GM12874 (cell line): ENCODE data around the gene SLC38A8.

Experiments
- TF ChIP-seq, protein P1 (sequence below): IDR thresholded peaks from 2 replicates; pipeline ENCODE4 v1.5.1; 2011; ENCODE audit warnings: low read depth, mild to moderate bottlenecking, control low read depth, low read length, moderate library complexity; ENCODE audit not compliant: insufficient read depth

Gene SLC38A8

DNA sequence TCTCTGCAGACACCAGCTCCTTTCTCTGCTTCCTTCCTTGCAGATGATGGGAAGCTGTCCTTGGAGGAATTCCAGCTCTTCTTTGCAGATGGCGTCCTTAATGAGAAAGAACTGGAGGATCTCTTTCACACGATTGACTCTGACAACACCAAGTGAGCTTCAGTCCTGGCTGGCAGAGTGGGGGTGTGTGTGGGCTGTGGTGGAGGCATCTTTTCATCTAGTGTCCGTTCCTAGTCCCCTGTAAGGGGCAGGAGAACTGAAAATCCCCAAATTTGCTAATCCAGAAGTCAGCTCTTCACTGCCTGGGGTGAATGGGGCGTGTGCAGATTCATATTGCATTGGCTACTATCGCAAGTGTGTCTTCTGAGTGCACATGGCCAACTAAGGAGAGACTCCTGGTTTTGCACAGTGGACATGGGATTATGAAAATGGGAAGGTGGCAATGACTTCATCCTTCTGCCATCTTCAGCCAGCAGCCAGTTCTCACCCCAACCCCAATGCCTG, 64.1 kb downstream of the SLC38A8 start:
- TF ChIP-seq, protein P1, sequence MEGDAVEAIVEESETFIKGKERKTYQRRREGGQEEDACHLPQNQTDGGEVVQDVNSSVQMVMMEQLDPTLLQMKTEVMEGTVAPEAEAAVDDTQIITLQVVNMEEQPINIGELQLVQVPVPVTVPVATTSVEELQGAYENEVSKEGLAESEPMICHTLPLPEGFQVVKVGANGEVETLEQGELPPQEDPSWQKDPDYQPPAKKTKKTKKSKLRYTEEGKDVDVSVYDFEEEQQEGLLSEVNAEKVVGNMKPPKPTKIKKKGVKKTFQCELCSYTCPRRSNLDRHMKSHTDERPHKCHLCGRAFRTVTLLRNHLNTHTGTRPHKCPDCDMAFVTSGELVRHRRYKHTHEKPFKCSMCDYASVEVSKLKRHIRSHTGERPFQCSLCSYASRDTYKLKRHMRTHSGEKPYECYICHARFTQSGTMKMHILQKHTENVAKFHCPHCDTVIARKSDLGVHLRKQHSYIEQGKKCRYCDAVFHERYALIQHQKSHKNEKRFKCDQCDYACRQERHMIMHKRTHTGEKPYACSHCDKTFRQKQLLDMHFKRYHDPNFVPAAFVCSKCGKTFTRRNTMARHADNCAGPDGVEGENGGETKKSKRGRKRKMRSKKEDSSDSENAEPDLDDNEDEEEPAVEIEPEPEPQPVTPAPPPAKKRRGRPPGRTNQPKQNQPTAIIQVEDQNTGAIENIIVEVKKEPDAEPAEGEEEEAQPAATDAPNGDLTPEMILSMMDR: no peak

DNA sequence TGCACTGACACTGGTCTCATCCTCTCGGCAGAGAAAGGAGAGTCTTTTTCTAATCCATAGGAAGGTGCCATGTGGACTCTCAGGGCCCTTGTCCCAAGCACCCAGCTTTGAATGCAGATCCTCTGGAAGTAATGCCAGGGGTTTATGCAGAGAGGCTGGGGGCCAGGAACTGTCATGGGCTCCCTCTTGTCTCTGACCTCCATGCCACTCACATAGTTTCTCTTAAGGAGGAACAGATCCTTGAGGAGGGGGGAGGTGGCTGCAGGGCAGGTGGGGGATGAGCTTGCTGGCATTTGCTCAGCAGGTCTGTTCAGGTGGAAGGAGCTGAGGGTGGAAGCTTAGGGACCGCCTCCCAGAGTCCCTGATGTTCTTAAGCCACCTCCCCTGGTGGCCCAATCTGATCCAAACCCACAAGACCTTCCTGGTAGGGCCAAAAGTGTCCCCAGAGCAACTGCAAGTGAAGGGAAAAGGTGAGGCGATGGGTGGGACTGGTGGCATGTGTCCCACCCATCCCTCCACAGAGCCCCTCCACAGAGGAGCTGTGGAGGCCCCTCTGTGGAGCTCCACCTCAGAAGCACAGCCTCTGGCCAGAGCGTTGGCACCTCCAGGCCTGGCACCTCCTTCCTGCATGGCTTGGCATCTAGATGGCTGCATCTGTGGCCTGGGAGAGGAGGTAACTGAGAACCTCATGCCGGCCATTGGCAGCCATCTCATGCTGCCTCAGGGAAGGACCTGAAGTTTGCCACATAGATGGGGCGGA, 65.4 kb downstream of the SLC38A8 start:
- TF ChIP-seq, protein P1: no peak

DNA sequence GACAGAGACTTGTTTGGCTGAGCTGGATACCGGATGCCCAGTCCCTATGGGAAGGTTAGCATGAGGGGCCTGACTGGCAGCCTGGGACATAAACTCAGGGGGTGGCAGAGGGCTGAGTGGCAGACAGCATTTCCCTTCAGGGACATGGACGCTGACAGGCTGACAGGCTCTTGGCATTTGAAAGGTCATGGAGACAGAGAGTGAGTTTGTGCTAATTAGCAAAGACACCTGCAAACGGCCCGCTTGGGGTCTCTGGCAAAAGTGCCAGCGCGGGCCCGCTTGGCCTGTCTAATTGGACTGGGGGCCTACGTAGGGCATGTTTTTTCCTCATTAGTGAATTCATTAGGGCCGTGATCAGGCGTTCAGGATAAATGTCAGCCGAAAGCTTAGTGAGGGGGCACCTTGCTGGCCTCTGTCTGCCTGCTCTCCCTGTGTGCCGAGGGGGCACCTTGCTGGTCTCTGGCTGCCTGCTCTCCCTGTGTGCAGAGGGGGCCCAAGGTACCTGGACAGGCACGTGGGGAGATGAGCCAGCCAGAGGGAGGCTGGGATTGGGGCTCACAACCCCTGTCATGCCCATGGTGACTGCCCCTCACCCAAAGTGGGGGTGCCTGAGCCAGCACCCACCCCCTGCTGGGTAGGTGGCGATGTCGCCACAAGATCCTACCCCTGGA, 66.9 kb downstream of the SLC38A8 start:
- TF ChIP-seq, protein P1: no peak

DNA sequence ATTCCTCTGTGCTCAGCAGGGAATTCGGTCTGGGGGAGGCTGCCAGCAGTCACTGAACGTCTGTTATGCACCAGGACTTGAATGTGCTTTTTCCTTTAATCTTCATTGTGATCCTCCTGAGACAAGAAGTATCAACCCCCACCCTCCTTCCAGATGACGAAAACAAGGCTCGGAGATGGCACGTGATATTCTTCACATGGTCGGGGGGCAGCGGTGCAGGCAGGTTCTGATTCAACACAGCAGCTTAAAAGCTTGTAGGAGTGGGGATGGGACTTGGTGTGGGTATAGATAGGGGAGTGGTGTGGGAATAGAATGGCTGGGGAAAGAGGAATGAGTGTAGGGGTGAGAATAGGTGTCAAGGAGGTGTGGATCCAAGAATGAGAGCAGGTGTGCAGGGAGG, 68.1 kb downstream of the SLC38A8 start:
- TF ChIP-seq, protein P1: no peak

DNA sequence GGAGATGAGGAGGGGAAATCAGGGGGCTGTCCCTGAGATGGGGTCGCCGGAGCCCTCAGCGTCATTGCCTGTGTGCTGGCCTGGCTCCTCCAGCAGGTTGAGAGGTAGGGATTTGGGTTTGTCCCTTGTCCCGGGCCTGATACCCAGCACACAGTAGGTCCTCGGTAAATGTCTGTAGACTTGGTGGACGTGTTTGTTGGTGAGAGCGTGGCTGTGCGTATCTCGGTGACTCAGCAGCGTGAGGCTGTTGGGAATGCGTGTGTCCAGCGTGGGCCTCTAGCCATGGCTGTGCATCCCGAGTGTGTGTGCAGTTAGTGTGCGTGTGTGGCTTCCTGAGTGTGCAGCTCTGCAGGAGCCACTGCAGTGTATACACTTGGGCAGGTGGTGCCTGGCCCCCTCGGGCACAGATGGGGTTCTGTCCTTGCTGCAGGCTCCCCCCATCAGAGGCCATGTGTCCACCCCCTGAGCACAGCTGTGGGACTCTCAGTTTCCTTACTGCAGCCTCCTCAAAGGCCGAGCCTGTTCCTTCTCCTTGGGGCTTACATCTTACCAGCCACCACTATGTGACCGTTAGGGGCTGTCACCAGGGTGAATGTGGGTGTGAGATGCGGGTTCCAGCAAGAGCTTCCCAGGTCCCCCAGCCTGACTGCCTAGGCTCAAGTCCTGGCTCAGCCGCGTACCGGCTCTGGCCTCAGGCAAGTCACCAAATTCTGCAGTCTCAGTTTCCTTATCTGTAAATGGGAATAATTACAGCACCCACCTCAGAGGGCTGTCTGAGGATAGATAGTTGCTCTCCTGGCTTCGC, 68.8 kb downstream of the SLC38A8 start:
- TF ChIP-seq, protein P1: no peak

DNA sequence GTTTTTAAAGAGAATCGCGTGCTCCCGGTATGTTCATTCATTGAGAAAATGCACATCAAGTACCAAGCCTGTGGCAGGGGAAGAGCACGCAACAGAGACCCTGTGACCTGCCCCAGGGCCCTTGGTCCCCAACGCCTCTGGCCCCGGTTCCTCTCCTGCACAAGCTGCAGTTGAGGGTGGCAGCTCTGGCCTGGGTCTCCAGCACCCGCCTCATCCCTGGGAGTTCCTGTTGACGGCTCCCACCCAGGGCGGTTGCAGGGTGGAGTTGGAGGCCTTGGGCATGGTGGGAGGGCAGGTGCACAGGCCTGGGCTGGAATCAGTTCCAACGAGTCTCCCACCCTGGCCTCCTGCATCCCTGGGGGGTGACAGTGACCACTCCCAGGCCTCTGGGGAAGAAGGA, 69.5 kb downstream of the SLC38A8 start:
- TF ChIP-seq, protein P1: no peak

DNA sequence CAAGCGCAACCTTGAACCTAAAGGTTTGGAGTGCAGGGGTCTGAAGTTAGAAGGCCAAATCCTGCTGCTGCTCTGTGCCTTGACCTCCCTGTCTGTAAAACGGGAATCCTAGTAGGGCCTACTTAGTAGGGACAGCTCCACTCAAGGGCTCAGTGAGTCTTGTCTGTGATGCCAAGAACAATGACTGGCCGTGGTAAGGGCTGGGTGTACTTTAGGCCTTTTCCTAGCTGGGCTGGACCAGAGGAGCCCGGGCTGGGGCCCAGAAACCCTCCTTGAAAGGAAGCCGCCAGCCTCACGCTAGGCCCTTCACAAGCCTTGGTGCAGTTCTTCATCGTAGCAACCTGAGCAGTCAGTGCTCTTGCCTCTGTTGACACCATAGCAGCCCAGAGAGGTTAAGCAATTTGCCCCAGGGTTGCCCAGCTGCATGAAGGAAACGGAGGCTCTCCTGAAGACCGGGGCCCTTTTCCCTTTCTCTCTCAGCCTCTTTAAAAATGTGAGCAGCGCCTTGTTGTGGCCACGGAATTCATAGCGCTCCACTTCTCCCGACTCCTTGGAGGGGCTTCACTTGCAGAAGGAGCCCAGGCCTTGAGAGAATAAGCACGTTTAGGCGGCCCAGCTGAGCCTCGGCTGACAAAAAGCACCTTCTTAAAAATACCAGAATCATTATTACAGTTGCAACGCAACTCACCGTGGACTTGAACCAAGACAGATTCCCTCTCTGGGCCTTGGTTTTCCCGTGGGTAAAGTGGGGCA, 70.2 kb downstream of the SLC38A8 start:
- TF ChIP-seq, protein P1: no peak
